ENCODE results near the gene SERPINE1.

Gene SERPINE1

GRCh38 chr7:101162551-101163278 lies 35.8 kb downstream of the SERPINE1 start:
- H3K4me3 ChIP-seq (ENCODE audit: low read depth, low read length): peak overlapping the region; percentile 38
- no peak for TF ChIP-seq POLR2A (IDR thresholded peaks at IDR 0.05; ENCODE audit: extremely low read depth, insufficient read length)
- no peak for TF ChIP-seq CTCF (IDR thresholded peaks at IDR 0.05; ENCODE audit: low read depth, low read length)
- peak; percentile 86 for TF ChIP-seq MYC (IDR thresholded peaks at IDR 0.05; ENCODE audit: low read depth, low read length)
- peak; percentile 94 for TF ChIP-seq MAX (IDR thresholded peaks at IDR 0.05; ENCODE audit: low read depth, low read length)
- DNase-seq (ENCODE audit: low read depth): peak; percentile 88

- H3K4me3 ChIP-seq (ENCODE audit: low read depth, low read length): peak overlapping the region; percentile 23
- TF ChIP-seq POLR2A (IDR thresholded peaks at IDR 0.05; ENCODE audit: extremely low read depth, insufficient read length) (peak; percentile 39), MAX (IDR thresholded peaks at IDR 0.05; ENCODE audit: low read depth, low read length) (peak; percentile 52), CTCF (IDR thresholded peaks at IDR 0.05; ENCODE audit: low read depth, low read length) (no peak), MYC (IDR thresholded peaks at IDR 0.05; ENCODE audit: low read depth, low read length) (peak; percentile 60; the same call in 1 of the 2 replicates)
- peak; percentile 82 for DNase-seq (ENCODE audit: low read depth)
Measured at GRCh38 chr7:101163279-101164070, 36.6 kb downstream of the SERPINE1 start.

- H3K4me3 ChIP-seq (ENCODE audit: low read depth, low read length): no peak overlapping the region
- TF ChIP-seq POLR2A (IDR thresholded peaks at IDR 0.05; ENCODE audit: extremely low read depth, insufficient read length): no peak
- TF ChIP-seq MYC (IDR thresholded peaks at IDR 0.05; ENCODE audit: low read depth, low read length): no peak
- TF ChIP-seq CTCF (IDR thresholded peaks at IDR 0.05; ENCODE audit: low read depth, low read length): no peak
- no peak for TF ChIP-seq MAX (IDR thresholded peaks at IDR 0.05; ENCODE audit: low read depth, low read length)
- peak; percentile 47 for DNase-seq (ENCODE audit: low read depth)
Measured at GRCh38 chr7:101164071-101164840, 37.4 kb downstream of the SERPINE1 start.

GRCh38 chr7:101165075-101165957 lies 38.4 kb downstream of the SERPINE1 start, which contains the start of gene VGF:
VGF (minus strand) TSS chr7:101165569; CDS start chr7:101164843, 726 bp downstream.
- H3K4me3 ChIP-seq (ENCODE audit: low read depth, low read length): no peak within 1 kb of the TSS
- no peak for TF ChIP-seq CTCF (IDR thresholded peaks at IDR 0.05; ENCODE audit: low read depth, low read length)
- TF ChIP-seq MYC (IDR thresholded peaks at IDR 0.05; ENCODE audit: low read depth, low read length): peak; percentile 63
- peak; percentile 99 for TF ChIP-seq MAX (IDR thresholded peaks at IDR 0.05; ENCODE audit: low read depth, low read length)

More at GRCh38 chr7:101165075-101165957, 38.4 kb downstream of the SERPINE1 start, which contains the start of gene VGF:
- peak; percentile 97 for DNase-seq (ENCODE audit: low read depth)
